GM21423 (cell line): Measurements from ENCODE around the gene CXCL8.

Source experiments
- ATAC-seq: cut with Tn5 transposase; IDR thresholded peaks from one replicate; pipeline ENCODE4 v1.9.1; 2021; ENCODE audit warnings: mild to moderate bottlenecking, moderate library complexity; ENCODE audit not compliant: unreplicated experiment

CXCL8 gene

DNA sequence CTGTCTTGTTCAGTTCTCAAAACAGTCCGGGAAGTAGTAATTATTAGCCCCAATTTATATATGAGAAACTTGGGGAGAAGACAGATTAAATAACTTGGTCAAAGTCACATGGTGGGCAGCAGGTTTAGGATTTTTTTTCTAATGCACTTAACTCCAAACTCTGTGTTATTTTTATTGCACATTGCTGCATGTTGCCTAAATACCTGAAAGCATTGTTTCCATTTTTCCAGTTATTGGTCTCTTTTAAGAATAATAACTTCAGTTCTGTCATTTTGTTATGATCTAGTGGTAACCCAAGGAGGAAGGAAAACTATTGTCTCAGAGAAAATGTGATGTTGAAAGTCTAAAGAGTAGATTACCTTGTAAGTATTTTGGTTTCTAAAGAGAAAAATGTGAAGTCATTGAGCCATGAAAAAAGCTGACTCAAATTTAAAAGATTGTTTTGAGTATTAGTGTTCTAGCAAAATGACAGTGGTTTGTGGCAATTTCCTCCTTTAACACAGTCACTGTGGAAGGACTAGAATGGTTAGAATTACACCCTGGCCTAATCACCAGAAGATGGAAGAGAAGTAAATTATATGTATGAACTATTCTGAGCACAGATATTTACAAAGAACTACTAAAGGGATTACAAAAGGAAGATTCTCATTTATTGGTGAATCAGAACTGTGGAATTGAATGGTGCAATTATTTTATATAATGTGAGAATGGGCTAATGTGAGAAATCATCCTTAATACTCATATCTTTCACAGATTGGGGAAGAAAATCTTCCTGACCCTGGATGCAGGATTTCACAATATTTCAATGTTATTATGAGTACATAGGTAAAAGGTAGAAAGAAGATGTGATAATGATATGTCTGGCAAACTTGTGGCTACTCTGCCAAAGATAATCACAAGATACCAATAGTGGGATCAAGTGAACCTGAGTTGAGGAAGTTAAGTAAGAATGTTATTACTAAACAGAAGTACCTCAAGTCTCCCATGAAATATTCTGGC lies 21.7 kb upstream of the CXCL8 start:
- peak; percentile 90 for ATAC-seq

DNA sequence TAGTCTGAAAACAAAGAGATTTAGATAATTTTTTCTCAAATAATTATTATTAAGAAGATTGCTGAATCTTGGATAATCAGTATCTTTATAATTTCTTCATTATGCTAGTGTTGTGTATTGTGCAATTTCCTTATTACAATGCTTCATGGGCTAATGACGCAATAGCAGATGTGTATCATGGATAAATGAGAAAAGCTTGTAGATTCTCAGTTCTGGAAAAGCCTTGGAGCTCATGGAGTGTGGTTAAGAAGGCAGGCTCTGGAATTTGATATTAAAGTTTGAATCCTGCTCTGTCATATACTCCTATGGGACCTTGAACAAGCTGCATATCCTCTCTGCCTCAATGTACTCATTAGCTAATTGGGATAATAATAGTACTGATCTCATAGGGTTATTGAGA lies 18.9 kb upstream of the CXCL8 start:
- ATAC-seq, result no peak

DNA sequence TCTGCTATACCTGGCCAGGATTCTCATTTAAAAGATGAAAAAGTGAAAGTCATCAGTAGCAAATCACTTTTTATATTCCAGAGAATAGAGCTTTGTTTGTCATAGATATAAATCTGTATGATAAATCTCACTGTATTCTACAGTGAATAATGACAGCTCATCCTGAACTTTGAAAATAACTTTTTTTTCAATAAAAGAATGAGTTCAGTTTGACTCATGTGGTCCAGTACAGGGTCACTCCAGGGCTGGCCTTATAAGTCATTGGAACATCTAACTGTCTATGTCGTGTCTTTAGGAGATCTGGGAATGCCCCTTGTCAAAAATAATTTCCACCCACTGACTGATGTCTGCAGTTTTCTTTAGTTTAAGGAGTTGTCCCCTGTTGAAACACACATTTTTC lies 18.5 kb upstream of the CXCL8 start:
- no peak for ATAC-seq

DNA sequence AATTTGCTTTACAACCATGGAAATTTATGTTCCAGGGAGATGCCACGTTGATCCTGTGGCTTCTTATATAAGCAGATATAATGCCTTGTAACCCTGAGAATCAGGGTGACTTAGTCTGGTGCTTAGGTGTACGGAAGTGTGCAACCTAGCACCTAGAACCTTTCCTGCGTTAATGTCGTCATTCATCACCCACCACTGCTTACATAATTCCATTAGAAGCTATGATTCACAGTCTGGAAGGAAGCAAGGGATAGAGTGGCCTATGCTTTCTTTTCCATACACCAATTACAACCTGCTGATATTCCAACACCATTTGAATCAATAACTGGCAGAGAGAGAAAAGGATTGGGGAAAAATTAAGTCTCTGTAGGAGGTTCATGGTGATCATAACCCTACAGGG lies 17.3 kb upstream of the CXCL8 start:
- no peak for ATAC-seq

DNA sequence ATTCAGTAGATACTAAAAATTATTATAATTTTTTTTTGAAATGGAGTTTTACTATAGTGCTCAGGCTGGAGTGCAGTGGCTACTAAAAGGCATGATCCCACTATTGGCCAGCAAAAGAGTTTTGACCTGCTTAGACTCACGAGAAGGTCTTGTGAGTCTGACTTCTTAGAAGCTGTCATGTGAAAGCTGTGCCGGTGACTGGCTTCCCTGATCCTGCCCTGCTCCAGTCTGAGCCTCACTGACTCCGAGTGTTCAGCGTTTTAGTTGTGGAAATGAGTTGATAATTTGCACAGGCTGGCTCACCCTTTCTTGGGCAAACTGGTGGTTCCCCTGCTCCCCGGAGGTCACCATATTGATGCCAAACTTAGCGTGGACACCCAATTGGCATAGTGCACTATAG lies 16.4 kb upstream of the CXCL8 start:
- no peak for ATAC-seq

DNA sequence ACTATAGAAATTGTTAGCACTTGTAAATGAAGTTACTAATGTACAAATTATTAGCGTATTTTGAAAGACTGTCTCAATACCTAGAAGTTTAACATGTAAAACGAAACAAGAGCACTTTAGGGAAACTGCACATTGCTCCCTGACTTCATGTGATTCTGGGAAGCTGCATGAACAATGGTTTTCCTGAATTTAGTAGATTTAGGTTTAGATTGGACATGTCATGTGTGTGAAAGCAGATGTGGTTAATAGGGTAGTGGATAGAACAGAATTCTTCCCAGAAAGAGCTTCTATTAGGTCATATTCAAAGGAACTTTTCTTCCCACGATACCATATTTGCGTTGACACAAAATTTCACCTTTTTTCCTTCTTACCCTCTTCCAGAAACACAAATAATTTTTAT lies 14.9 kb upstream of the CXCL8 start:
- no peak for ATAC-seq

DNA sequence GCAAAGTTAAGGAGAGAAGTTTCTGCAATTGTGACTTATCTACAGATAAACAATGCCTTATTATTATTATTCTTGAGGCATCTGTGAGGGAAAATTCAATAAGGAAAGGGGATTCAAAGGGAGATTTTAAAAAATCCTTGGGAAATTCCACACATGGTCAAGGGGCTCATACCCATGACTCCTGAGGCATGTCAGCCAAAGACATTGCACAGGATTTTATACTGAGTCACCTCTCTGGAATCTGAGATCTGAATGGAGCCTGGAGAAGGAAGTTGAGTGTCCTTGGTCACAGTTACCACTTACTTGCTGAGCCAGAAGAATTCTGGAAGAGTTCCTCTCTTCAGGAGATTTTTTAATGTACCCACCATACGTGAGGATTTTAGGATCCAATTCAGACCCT lies 14.4 kb upstream of the CXCL8 start:
- no peak for ATAC-seq

DNA sequence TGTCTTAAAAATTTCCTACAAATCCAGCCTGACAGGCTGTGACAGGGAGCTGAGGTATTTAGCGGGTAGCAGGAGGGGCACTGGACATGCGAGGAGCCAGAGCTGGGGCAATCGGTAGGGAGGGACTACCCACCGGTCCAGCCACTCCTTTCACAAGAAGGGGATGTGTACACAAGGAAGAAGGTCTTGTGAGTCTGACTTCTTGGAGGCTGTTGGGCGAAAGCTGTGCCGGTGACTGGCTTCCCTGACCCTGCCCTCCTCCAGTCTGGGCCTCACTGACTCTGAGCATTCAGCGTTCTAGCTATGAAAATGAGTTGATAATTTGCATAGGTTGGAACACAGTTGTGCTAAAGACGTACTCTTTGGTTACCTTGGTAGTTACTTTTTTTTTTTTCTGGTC lies 12.7 kb upstream of the CXCL8 start:
- no peak for ATAC-seq

DNA sequence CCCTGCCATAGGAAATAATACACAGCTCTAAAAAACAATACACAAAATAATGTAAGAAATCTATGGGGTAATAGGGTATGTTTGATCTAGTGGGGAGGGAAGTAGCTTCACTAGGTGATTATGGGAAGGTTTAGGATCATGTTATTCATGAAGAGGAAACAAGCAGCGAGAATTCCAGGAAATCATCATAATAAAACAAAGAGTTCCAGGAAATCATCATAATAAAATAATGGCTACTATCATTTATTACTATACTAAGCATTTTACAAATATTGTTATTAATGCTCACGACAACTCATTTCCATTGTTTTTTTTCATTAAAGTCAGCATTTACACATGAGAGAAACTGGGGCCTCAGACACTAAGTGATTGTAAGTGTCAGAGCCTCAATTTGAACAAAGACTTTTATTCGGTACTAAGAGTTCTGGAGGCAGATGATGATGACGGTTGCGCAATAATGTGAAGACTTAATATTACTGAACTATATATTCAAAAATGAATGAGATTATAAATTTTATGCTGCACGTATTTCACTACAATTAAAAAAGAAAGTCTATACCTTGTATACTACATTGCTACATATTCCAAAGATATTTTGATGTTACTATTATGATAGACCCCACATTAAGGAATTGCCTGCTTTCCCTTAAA lies 12.2 kb upstream of the CXCL8 start:
- ATAC-seq, result no peak

DNA sequence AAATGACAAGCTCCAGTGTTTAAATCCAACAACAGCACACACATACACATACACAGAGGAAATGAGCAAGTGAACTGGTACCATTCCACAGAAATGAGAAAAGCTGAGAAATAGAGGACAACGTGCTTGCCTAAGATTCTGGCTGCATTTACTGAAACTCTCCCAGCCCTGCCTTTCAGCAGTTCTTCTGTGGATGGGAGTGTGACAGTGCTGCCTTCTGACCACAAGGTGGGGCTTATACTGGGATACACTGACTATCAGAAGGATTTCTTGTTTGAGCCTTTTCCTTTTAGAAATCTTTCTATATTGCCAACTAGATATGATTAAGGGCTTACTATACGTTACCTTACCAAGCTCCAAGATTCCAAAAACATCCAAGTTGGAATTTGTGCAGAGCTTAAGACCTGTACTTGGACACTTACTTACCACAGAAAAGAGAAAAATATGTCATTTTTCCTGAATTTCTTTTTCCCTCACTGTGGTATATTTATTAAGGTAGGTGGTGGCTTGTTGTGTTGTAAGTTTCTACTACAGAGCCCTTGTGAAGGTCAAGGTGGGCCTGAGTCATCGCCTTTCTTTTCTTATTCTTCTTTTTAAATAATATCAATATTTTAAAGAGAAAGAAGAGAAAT lies 10.7 kb upstream of the CXCL8 start:
- ATAC-seq, result peak; percentile 55

DNA sequence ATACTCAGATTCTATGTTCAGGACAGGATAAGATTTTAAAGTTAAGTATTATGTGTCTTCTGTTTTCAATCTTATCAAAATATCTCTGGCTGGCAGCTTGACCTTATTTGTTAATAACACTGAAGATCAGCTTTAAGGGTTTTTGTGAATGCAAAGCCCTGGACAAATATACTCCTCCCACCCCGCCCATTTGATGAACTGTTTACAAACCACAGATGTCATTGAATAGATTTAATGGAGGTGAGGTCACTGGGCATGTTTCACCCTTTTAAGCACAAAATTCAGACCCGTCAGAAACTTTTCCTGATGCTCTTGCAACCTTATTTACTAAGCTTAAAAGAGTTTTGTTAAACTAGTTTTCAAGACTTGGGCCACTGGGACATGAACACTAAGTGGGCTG lies 10.1 kb upstream of the CXCL8 start:
- ATAC-seq, result no peak

DNA sequence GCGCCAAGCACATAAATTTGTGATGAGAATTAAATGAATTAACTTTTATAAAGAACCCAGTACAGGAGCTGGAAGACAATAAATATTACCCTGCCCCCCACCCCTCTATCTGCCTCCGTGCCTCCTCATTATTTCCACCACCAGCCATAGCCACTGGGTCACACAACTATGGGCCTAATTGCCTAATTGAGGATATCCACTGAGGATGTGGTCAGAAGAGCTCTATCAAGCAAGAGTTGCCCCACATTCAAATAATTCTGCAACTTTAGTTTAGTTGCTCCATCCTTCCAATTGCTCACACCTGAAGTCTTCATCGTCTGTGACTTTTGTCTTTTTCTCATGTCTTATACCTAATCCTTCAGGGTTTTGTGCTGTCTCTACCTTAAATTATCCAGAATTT lies 9.5 kb upstream of the CXCL8 start:
- no peak for ATAC-seq

DNA sequence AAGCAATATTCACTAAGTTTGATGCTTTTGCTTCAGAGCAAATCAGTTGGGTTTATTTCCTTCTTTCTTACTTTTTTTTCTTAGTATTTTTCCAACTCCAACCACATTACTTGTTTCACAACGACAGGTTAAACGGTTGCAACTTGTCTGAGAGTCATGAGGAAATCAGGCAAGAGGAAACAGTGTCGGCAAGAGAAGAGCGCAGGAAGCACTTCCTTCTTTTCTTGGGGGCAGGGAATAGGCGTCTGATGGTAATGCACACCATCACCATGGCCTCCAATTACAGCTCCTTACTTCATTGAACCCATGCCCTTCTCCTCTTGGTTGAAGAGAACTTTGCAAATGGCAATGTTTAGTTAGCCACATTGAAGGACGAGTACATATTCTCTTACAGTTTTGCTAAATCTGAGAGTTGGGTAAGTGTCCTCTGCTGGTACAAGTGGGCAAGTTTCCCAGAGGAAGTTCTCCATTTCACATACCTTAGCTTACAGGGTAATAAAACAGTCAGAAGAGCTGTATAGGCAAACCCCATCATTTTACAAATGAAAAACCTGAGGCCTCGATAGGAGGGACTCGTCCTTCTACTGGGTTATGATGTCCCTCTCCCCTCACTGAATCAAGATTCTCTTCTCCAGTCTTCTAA lies 8.3 kb upstream of the CXCL8 start:
- no peak for ATAC-seq

DNA sequence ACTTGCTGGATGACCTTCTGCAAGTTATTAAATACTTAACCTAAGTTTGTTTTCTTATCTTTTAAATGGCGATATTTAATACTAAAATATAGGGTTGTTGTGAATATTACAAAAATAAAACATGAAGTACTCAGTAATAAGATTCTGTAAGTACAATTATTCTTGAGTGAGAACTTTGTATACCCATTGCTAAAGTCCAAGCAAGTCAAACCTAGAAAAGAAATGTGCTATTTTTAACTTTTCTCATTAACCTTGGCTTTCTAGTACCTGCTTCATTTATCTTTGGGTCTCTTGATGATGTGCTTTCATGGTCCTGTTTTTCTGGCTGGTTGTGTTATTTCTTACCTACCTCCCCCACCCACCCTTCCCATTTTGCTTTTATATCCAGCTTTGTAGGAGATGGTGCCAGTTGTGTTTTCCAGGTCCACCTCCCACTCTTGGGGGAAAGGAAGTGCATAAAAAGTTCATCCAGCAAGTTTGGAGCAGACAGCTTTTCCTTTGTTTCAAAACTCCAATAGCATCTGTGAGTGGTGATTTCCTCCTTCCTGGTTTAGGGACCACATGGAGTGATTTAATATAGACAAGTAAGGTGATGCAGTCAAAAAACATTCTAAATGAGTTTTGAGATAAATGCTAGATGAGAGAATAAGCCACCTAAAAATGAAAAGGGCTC lies 7.5 kb upstream of the CXCL8 start:
- ATAC-seq, result no peak

DNA sequence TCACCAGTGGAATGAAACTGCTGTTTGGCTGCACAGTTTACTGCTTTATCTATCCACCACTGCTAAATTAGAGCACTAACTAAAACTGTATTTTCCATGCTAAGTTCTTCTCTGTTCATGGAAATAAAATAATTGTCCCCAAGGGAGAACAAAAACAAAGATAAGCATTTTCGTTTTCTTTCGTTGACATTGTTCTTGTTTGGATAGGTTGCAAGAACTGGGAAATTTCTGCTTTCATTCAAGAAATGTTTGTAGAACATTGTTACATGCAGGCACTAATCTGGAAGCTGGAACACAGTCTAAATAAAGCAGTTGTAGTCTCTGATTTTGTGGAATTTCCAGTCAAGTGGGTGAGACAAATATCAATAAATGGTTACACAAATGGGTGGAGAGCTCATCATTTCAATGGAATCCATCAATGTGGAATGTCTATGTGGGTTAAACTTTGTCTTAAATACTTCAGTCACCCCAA lies 5.8 kb upstream of the CXCL8 start:
- ATAC-seq, result no peak

DNA sequence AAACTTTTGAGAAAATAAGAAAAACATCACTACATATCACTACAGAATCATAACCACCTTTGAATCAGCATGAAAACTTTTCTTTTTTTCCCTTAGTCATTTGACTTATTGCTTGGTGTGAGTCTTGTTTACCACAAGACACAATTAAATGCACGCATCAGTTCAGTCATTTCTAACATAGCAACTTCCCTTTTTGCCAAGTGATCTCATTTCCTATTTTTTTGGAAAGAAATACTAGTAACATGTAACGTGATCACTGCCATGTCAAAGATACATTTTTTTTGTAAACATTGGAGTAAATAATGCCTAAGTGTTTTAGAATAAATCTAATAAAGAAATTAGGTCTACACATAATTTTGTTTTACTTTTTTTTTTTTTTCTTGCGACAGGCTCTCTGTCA lies 5.1 kb upstream of the CXCL8 start:
- peak; percentile 85 for ATAC-seq

DNA sequence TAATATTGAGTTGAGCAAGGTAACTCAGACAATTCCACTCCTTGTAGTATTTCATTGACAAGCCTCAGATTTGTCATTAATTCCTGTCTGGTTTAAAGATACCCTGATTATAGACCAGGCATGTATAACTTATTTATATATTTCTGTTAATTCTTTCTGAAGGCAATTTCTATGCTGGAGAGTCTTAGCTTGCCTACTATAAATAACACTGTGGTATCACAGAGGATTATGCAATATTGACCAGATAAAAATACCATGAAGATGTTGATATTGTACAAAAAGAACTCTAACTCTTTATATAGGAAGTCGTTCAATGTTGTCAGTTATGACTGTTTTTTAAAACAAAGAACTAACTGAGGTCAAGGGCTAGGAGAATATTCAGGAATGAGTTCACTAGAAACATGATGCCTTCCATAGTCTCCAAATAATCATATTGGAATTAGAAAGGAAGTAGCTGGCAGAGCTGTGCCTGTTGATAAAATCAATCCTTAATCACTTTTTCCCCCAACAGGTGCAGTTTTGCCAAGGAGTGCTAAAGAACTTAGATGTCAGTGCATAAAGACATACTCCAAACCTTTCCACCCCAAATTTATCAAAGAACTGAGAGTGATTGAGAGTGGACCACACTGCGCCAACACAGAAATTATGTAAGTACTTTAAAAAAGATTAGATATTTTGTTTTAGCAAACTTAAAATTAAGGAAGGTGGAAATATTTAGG lies 821 bp downstream of the CXCL8 start:
- ATAC-seq, result no peak

DNA sequence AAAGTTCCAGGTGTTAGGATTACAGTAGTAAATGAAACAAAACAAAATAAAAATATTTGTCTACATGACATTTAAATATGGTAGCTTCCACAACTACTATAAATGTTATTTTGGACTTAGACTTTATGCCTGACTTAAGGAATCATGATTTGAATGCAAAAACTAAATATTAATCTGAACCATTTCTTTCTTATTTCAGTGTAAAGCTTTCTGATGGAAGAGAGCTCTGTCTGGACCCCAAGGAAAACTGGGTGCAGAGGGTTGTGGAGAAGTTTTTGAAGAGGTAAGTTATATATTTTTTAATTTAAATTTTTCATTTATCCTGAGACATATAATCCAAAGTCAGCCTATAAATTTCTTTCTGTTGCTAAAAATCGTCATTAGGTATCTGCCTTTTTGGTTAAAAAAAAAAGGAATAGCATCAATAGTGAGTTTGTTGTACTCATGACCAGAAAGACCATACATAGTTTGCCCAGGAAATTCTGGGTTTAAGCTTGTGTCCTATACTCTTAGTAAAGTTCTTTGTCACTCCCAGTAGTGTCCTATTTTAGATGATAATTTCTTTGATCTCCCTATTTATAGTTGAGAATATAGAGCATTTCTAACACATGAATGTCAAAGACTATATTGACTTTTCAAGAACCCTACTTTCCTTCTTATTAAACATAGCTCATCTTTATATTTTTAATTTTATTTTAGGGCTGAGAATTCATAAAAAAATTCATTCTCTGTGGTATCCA lies 1.6 kb downstream of the CXCL8 start:
- ATAC-seq, result no peak

DNA sequence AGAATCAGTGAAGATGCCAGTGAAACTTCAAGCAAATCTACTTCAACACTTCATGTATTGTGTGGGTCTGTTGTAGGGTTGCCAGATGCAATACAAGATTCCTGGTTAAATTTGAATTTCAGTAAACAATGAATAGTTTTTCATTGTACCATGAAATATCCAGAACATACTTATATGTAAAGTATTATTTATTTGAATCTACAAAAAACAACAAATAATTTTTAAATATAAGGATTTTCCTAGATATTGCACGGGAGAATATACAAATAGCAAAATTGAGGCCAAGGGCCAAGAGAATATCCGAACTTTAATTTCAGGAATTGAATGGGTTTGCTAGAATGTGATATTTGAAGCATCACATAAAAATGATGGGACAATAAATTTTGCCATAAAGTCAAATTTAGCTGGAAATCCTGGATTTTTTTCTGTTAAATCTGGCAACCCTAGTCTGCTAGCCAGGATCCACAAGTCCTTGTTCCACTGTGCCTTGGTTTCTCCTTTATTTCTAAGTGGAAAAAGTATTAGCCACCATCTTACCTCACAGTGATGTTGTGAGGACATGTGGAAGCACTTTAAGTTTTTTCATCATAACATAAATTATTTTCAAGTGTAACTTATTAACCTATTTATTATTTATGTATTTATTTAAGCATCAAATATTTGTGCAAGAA lies 2.3 kb downstream of the CXCL8 start:
- ATAC-seq, result no peak
